ENCODE measurements around the gene CDC42SE1.

- TF ChIP-seq CTCF (IDR thresholded peaks at IDR 0.05; ENCODE audit: low read depth, low read length, poor library complexity, severe bottlenecking) (no peak), EZH2phosphoT487 (IDR thresholded peaks at IDR 0.05; ENCODE audit: borderline replicate concordance, low read length) (no peak)
These were observed 57.8 kb downstream of the CDC42SE1 start for GRCh38 chr1:151001602-151002001.

Data from DOHH2 (cell line).